Kidney epithelial cell (primary cell): ENCODE data around the gene GPR15LG. TPM values are rescaled to one million over a fixed set of nuclear protein-coding genes. Genes with fewer than 3 reads are reported as not detected.
A peak's percentile ranks its signal among the peaks of the same experiment; 100 is the strongest.

Experiments
- DNase-seq: peaks from one replicate; pipeline ENCODE4 v3.0.0-alpha.2; 2010; ENCODE audit warnings: low read depth
- H3K27me3 ChIP-seq: 2 replicates; pipeline ENCODE4 v1.6.0; 2011; ENCODE audit warnings: low read length; ENCODE audit not compliant: control insufficient read depth, insufficient read depth
- H3K36me3 ChIP-seq: 2 replicates; pipeline ENCODE4 v1.5.1; 2011; ENCODE audit warnings: low read length; ENCODE audit not compliant: control insufficient read depth, insufficient read depth
- H3K4me3 ChIP-seq: 2 replicates; pipeline ENCODE4 v1.5.1; 2011; ENCODE audit warnings: low read depth, mild to moderate bottlenecking, control low read depth, low read length
- CTCF ChIP-seq: IDR thresholded peaks from 2 replicates; pipeline ENCODE4 v1.5.1; 2011; ENCODE audit warnings: mild to moderate bottlenecking, moderate library complexity, low read length, control low read depth, inconsistent platforms; ENCODE audit not compliant: insufficient read depth, poor library complexity, severe bottlenecking
- total RNA-seq: library from RNA; depleted of rRNA; stranded (reverse); fragments of >200 nt; gene quantifications from 2 replicates; pipeline ENCODE4 v1.2.3, GENCODE V29; 2015

Gene GPR15LG
- total RNA-seq, 1 donor from 2014 or later, result not detected

GRCh38 chr10:84188815-84189214, 15.2 kb downstream of the GPR15LG start:
- TF ChIP-seq CTCF, result no peak
- H3K4me3 ChIP-seq, result no peak overlapping the region
- no peak for DNase-seq
- no peaks in the 10 kb centered on the region for H3K36me3 ChIP-seq
- H3K27me3 ChIP-seq, result peaks cover 7% of the 10 kb centered on the region

- Histone ChIP-seq H3K27me3 (peaks cover 23% of the 10 kb centered on the region), H3K36me3 (no peaks in the 10 kb centered on the region), H3K4me3 (no peak overlapping the region)
- TF ChIP-seq CTCF, result no peak
- DNase-seq, result no peak
These were observed 17.0 kb downstream of the GPR15LG start for GRCh38 chr10:84190621-84191020.

- Histone ChIP-seq H3K4me3 (no peak overlapping the region), H3K36me3 (no peaks in the 10 kb centered on the region), H3K27me3 (peaks cover 27% of the 10 kb centered on the region)
- TF ChIP-seq CTCF, result no peak
- DNase-seq, result no peak
These were observed 17.5 kb downstream of the GPR15LG start for GRCh38 chr10:84191106-84191505.

- H3K4me3 ChIP-seq, result no peak overlapping the region
- peaks cover 29% of the 10 kb centered on the region for H3K27me3 ChIP-seq
- TF ChIP-seq CTCF, result no peak
- H3K36me3 ChIP-seq, result no peaks in the 10 kb centered on the region
- no peak for DNase-seq
These were observed 19.7 kb downstream of the GPR15LG start for GRCh38 chr10:84193327-84193726.

- DNase-seq, result no peak
- peak overlapping the region; percentile 30 for H3K4me3 ChIP-seq
- TF ChIP-seq CTCF, result no peak
- peaks cover 29% of the 10 kb centered on the region for H3K27me3 ChIP-seq
- H3K36me3 ChIP-seq, result no peaks in the 10 kb centered on the region
These were observed 20.3 kb downstream of the GPR15LG start for GRCh38 chr10:84193846-84194423.

DNA sequence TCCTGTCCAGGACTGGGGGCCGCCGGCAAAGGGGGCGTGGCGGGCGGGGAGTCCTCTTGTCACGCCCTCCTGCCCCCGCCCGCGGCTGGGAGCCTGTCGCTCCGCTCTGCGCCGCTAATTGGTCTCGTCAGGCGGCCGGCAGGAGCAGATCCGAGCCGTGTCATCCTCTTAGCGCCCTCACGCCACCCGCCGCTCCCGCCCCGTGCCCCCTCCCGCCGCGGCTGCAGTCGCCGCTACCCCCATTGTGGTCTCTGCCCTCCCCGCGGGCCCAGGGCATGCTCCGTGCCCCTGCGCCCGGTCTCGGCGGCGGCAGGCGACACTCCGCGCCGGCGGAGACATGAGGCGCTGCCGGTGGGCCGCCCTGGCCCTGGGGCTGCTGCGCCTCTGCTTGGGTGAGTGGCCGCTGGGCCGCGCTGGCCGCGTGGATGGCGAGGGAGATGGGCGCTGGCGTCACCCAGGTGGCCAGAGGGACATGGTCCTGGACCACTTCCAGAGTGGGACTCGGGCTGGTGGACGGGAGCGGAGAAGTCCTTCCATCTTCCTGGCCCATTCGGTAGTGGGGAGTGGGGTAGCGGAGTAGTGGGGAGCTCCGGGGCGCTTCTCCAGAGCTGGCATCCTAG, 20.9 kb downstream of the GPR15LG start, which contains the start of gene CDHR1:
Gene CDHR1, plus strand, starts transcription at position 114 of the 620 bp plus-strand sequence. Its CDS starts 224 bp downstream, at position 338.
- Histone ChIP-seq H3K27me3 (peaks cover 29% of the 10 kb centered on the region), H3K36me3 (no peaks in the 10 kb centered on the region), H3K4me3 (peak within 1 kb of the TSS; percentile 30)
- no peak for TF ChIP-seq CTCF
- no peak for DNase-seq
